ENCODE results near the gene TEDC2. TPM values are rescaled to one million over a fixed set of nuclear protein-coding genes. Genes with fewer than 3 reads are reported as not detected.

Gene TEDC2
- total RNA-seq, 1 donor from 2014 or later: 0.63 TPM

GRCh38 chr16:2490190-2491105, 30.5 kb downstream of the TEDC2 start:
- ATAC-seq (no peak), DNase-seq (ENCODE audit: low spot score) (no peak)

GRCh38 chr16:2492292-2492691, 32.4 kb downstream of the TEDC2 start:
- peak; percentile 32 for ATAC-seq
- no peak for DNase-seq (ENCODE audit: low spot score)

- DNase-seq (ENCODE audit: low spot score): no peak
Measured at GRCh38 chr16:2493605-2494004, 33.7 kb downstream of the TEDC2 start.

GRCh38 chr16:2494616-2495015, 34.7 kb downstream of the TEDC2 start:
- no peak for ATAC-seq
- DNase-seq (ENCODE audit: low spot score): no peak

More at GRCh38 chr16:2493605-2494004, 33.7 kb downstream of the TEDC2 start:
- no peak for ATAC-seq

- ATAC-seq (no peak), DNase-seq (ENCODE audit: low spot score) (no peak)
Measured at GRCh38 chr16:2495041-2495440, 35.1 kb downstream of the TEDC2 start.

- no peak for ATAC-seq
- no peak for DNase-seq (ENCODE audit: low spot score)
Measured at GRCh38 chr16:2496223-2497115, 36.6 kb downstream of the TEDC2 start.

GRCh38 chr16:2497116-2497630, 37.3 kb downstream of the TEDC2 start:
- ATAC-seq (peak; percentile 83), DNase-seq (ENCODE audit: low spot score) (peak; percentile 93)

- ATAC-seq: peak; percentile 2
- peak; percentile 45 for DNase-seq (ENCODE audit: low spot score)
Measured at GRCh38 chr16:2497695-2498484, 38.0 kb downstream of the TEDC2 start.

- DNase-seq (ENCODE audit: low spot score) (peak; percentile 82), ATAC-seq (peak; percentile 58)
Measured at GRCh38 chr16:2498531-2499253, 38.8 kb downstream of the TEDC2 start.

GRCh38 chr16:2499454-2499853, 39.5 kb downstream of the TEDC2 start:
- DNase-seq (ENCODE audit: low spot score): peak; percentile 46

GRCh38 chr16:2499890-2500429, 40.1 kb downstream of the TEDC2 start:
- DNase-seq (ENCODE audit: low spot score): peak; percentile 46
- no peak for ATAC-seq

More at GRCh38 chr16:2499454-2499853, 39.5 kb downstream of the TEDC2 start:
- no peak for ATAC-seq

GRCh38 chr16:2500430-2500917, 40.6 kb downstream of the TEDC2 start:
- DNase-seq (ENCODE audit: low spot score) (peak; percentile 50), ATAC-seq (peak; percentile 11)

GRCh38 chr16:2500918-2501750, 41.2 kb downstream of the TEDC2 start:
- DNase-seq (ENCODE audit: low spot score): peak; percentile 81
- ATAC-seq: peak; percentile 75

- DNase-seq (ENCODE audit: low spot score) (peak; percentile 47), ATAC-seq (no peak)
Measured at GRCh38 chr16:2501946-2502895, 42.3 kb downstream of the TEDC2 start.

- no peak for ATAC-seq
Measured at GRCh38 chr16:2505695-2506094, 45.8 kb downstream of the TEDC2 start.

GRCh38 chr16:2507052-2507659, 47.2 kb downstream of the TEDC2 start:
- ATAC-seq: peak; percentile 17
- DNase-seq (ENCODE audit: low spot score): no peak

More at GRCh38 chr16:2505695-2506094, 45.8 kb downstream of the TEDC2 start:
- DNase-seq (ENCODE audit: low spot score): no peak

- ATAC-seq: peak; percentile 45
- peak; percentile 53 for DNase-seq (ENCODE audit: low spot score)
Measured at GRCh38 chr16:2507665-2508064, 47.8 kb downstream of the TEDC2 start.

All from left lobe of liver (tissue), 2 donors.